GM23248 (cell line): Measurements from ENCODE around the gene DLG2. TPM values are rescaled to one million over a fixed set of nuclear protein-coding genes. Genes with fewer than 3 reads are reported as not detected.

Experiments used
- DNase-seq: peaks from one replicate; pipeline ENCODE4 v3.0.0-alpha.2; 2015
- H2AFZ ChIP-seq: fragments of 200-600 bp; sonication (generic); 2 replicates; pipeline ENCODE4 v1.6.1; 2016; ENCODE audit warnings: antibody characterized with exemption
- H3F3A ChIP-seq: fragments of 200-600 bp; sonication (generic); 2 replicates; pipeline ENCODE4 v1.6.1; 2016; ENCODE audit warnings: mild to moderate bottlenecking, antibody characterized with exemption, mixed run types; ENCODE audit not compliant: insufficient read depth
- H3K27ac ChIP-seq: fragments of 200-600 bp; sonication (generic); 2 replicates; pipeline ENCODE4 v1.5.1; 2016; ENCODE audit warnings: mild to moderate bottlenecking
- H3K27me3 ChIP-seq: fragments of 200-600 bp; sonication (generic); replicated peaks from 2 replicates; pipeline ENCODE4 v1.6.1; 2016; ENCODE audit warnings: mild to moderate bottlenecking; ENCODE audit not compliant: insufficient read depth
- H3K36me3 ChIP-seq: fragments of 200-600 bp; sonication (generic); 2 replicates; pipeline ENCODE4 v1.6.1; 2016; ENCODE audit warnings: low read depth, mild to moderate bottlenecking
- H3K4me1 ChIP-seq: fragments of 200-600 bp; sonication (generic); 2 replicates; pipeline ENCODE4 v1.6.1; 2016; ENCODE audit warnings: mild to moderate bottlenecking; ENCODE audit not compliant: insufficient read depth
- H3K4me2 ChIP-seq: fragments of 200-600 bp; sonication (generic); one replicate; pipeline ENCODE4 v1.6.1; 2016; ENCODE audit warnings: mild to moderate bottlenecking; ENCODE audit not compliant: unreplicated experiment
- H3K4me3 ChIP-seq: fragments of 200-600 bp; sonication (generic); 2 replicates; pipeline ENCODE4 v1.5.1; 2016; ENCODE audit warnings: mild to moderate bottlenecking
- H3K79me2 ChIP-seq: fragments of 200-600 bp; sonication (generic); 2 replicates; pipeline ENCODE4 v1.6.1; 2016; ENCODE audit warnings: mild to moderate bottlenecking; ENCODE audit not compliant: insufficient read depth
- H3K9ac ChIP-seq: fragments of 200-600 bp; sonication (generic); 2 replicates; pipeline ENCODE4 v1.6.1; 2016; ENCODE audit warnings: mild to moderate bottlenecking
- H3K9me2 ChIP-seq: fragments of 200-600 bp; sonication (generic); 2 replicates; pipeline ENCODE4 v1.6.1; 2016; ENCODE audit warnings: mixed run types, mild to moderate bottlenecking, moderate library complexity; ENCODE audit not compliant: insufficient read depth
- H3K9me3 ChIP-seq: fragments of 200-600 bp; sonication (generic); one replicate; pipeline ENCODE4 v1.6.1; 2017; ENCODE audit warnings: low read depth
- H4K20me1 ChIP-seq: fragments of 200-600 bp; sonication (generic); 2 replicates; pipeline ENCODE4 v1.6.0; 2016; ENCODE audit not compliant: insufficient read depth
- EZH2 ChIP-seq: fragments of 200-600 bp; sonication (generic); IDR thresholded peaks from 2 replicates; pipeline ENCODE4 v1.6.1; 2018; ENCODE audit warnings: antibody characterized with exemption, mild to moderate bottlenecking; ENCODE audit not compliant: insufficient read depth, poor library complexity, severe bottlenecking
- EZH2phosphoT487 ChIP-seq: fragments of 200-600 bp; sonication (generic); IDR thresholded peaks from 2 replicates; pipeline ENCODE4 v1.6.1; 2018; ENCODE audit warnings: antibody characterized with exemption, moderate library complexity, mild to moderate bottlenecking, low read depth; ENCODE audit not compliant: insufficient read depth
- WGBS, 2 experiments: methylation state at CpG; one replicate each; pipeline ENCODE4 v1.1.6; 2015 to 2017; ENCODE audit warnings: low lambda C conversion rate in 2 of 2, low coverage in 1 of 2; ENCODE audit errors: missing lambda C conversion rate in 2 of 2; 5-methylcytosine and 5-hydroxymethylcytosine counted together
- in situ Hi-C: fragments of 300-500 bp; cut with MboI; formaldehyde crosslinking; loops from 2 replicates; pipeline ENCODE4 v1.15.0; 2020
- polyA plus RNA-seq: library from polyadenylated mRNA; unstranded; fragments of >200 nt; fragmentation: Nextera tagmentation; extraction: Ambion mirVana; gene quantifications from 2 replicates; pipeline ENCODE4 v1.2.1, GENCODE V29; 2016
- total RNA-seq: library from RNA; depleted of rRNA; stranded (reverse); fragments of >200 nt; shearing (Covaris generic); gene quantifications from 2 replicates; pipeline ENCODE4 v1.2.3, GENCODE V29; 2014

The DLG2 gene
- total and polyA plus RNA-seq, 2 experiments from 2014 or later = 1.1 to 1.7 TPM

- Histone ChIP-seq H3K4me2 (no peak overlapping the region), H3K79me2 (no peaks in the 10 kb centered on the region), H3K9me3 (no peaks in the 10 kb centered on the region), H3K4me3 (no peak overlapping the region), H3K9ac (no peak overlapping the region), H3K9me2 (no peaks in the 10 kb centered on the region), H2AFZ (no peak overlapping the region), H3K27ac (no peak overlapping the region), H3K4me1 (no peaks in the 10 kb centered on the region), H3F3A (no peaks in the 10 kb centered on the region), H3K27me3 (no peaks in the 10 kb centered on the region; the same call in 1 of the 2 replicates), H3K36me3 (no peaks in the 10 kb centered on the region), H4K20me1 (no peaks in the 10 kb centered on the region)
- TF ChIP-seq EZH2 (no peak), EZH2phosphoT487 (no peak)
- in situ Hi-C loops = no loop called here
- DNase-seq = peak; percentile 31
- WGBS, 2 experiments = 70 to 75% methylated on average over 5 of the region's 5 CpGs
These were observed 2155.1 kb downstream of the DLG2 start for GRCh38 chr11:83471831-83472727.

GRCh38 chr11:83467837-83468236, 2159.3 kb downstream of the DLG2 start:
- Histone ChIP-seq H3K79me2 (no peaks in the 10 kb centered on the region), H3K9me3 (no peaks in the 10 kb centered on the region), H3K4me3 (no peak overlapping the region), H3K36me3 (no peaks in the 10 kb centered on the region), H3K9me2 (no peaks in the 10 kb centered on the region), H4K20me1 (no peaks in the 10 kb centered on the region), H3K4me2 (no peak overlapping the region), H2AFZ (no peak overlapping the region), H3K27ac (no peak overlapping the region), H3K4me1 (no peaks in the 10 kb centered on the region), H3K9ac (no peak overlapping the region), H3F3A (no peaks in the 10 kb centered on the region), H3K27me3 (no peaks in the 10 kb centered on the region; the same call in 1 of the 2 replicates)
- WGBS, 2 experiments = 90% methylated on average over 1 of the region's 1 CpG; no CpG with 5 or more reads in 1 of the 2 experiments
- in situ Hi-C loops = no loop called here
- DNase-seq = no peak
- TF ChIP-seq EZH2phosphoT487 (no peak), EZH2 (no peak)

- no peaks in the 10 kb centered on the region; the same call in 1 of the 2 replicates for H3K27me3 ChIP-seq
- in situ Hi-C loops = no loop called here
- no peak for DNase-seq
- H3K4me2 ChIP-seq = no peak overlapping the region
- H2AFZ ChIP-seq = no peak overlapping the region
- H3K79me2 ChIP-seq = no peaks in the 10 kb centered on the region
- peaks cover 7% of the 10 kb centered on the region for H3K4me1 ChIP-seq
- no peaks in the 10 kb centered on the region for H3K9me2 ChIP-seq
- no peak overlapping the region for H3K27ac ChIP-seq
- H3K36me3 ChIP-seq = no peaks in the 10 kb centered on the region
- no peak for TF ChIP-seq EZH2
- TF ChIP-seq EZH2phosphoT487 = no peak
- no peak overlapping the region for H3K9ac ChIP-seq
- H3F3A ChIP-seq = no peaks in the 10 kb centered on the region
- H4K20me1 ChIP-seq = no peaks in the 10 kb centered on the region
- no peaks in the 10 kb centered on the region for H3K9me3 ChIP-seq
- 52 to 59% methylated on average over 3 of the region's 3 CpGs for WGBS, 2 experiments
- no peak overlapping the region for H3K4me3 ChIP-seq
These were observed 2162.8 kb downstream of the DLG2 start for GRCh38 chr11:83464160-83464944.

- in situ Hi-C loops = no loop called here
- Histone ChIP-seq H2AFZ (no peak overlapping the region), H3K4me2 (no peak overlapping the region)
These were observed 2167.3 kb downstream of the DLG2 start for GRCh38 chr11:83459798-83460197.

More at GRCh38 chr11:83459798-83460197, 2167.3 kb downstream of the DLG2 start:
- H3K36me3 ChIP-seq = no peaks in the 10 kb centered on the region
- no peaks in the 10 kb centered on the region for H4K20me1 ChIP-seq
- H3K9ac ChIP-seq = no peak overlapping the region
- 89 to 100% methylated on average over 1 of the region's 1 CpG for WGBS, 2 experiments
- H3K9me3 ChIP-seq = no peaks in the 10 kb centered on the region
- peaks cover 7% of the 10 kb centered on the region for H3K4me1 ChIP-seq
- TF ChIP-seq EZH2phosphoT487 (no peak), EZH2 (no peak)
- no peaks in the 10 kb centered on the region for H3K27me3 ChIP-seq
- no peak overlapping the region for H3K4me3 ChIP-seq
- DNase-seq = peak; percentile 20
- no peaks in the 10 kb centered on the region for H3K9me2 ChIP-seq
- no peaks in the 10 kb centered on the region for H3F3A ChIP-seq
- H3K79me2 ChIP-seq = no peaks in the 10 kb centered on the region
- no peak overlapping the region for H3K27ac ChIP-seq
